ENCODE measurements around the gene SMURF1.
"Not testable (repeated sequence)": the region's sequence is repeated elsewhere in the genome, so short reads cannot be mapped to it uniquely, and the experiment has no call there.

Gene SMURF1

DNA sequence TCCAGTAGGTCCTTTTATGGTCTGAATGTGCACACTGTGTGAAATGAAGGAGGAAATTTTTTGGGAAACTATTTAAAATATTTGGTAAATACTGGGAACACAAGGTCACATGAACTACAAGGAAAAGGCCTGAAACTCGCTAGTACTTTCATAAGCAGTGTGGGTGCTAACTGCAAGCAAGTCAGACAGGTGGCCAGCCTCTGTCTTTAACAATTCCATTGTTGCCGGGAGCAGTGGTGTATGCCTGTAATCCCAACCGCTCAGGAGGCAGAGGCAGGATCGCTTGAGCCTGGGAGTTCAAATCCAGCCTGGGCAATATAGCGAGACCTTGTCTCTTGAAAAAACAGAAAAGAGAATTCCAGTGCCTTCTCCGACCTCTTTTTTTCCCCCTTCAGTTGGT lies 37.5 kb downstream of the SMURF1 start:
- DNase-seq (ENCODE audit: low read depth) = no peak
- H3K4me3 ChIP-seq (ENCODE audit: low read length) = no peak overlapping the region
- TF ChIP-seq, protein P1, sequence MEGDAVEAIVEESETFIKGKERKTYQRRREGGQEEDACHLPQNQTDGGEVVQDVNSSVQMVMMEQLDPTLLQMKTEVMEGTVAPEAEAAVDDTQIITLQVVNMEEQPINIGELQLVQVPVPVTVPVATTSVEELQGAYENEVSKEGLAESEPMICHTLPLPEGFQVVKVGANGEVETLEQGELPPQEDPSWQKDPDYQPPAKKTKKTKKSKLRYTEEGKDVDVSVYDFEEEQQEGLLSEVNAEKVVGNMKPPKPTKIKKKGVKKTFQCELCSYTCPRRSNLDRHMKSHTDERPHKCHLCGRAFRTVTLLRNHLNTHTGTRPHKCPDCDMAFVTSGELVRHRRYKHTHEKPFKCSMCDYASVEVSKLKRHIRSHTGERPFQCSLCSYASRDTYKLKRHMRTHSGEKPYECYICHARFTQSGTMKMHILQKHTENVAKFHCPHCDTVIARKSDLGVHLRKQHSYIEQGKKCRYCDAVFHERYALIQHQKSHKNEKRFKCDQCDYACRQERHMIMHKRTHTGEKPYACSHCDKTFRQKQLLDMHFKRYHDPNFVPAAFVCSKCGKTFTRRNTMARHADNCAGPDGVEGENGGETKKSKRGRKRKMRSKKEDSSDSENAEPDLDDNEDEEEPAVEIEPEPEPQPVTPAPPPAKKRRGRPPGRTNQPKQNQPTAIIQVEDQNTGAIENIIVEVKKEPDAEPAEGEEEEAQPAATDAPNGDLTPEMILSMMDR (IDR thresholded peaks at IDR 0.05; ENCODE audit: insufficient read depth, low read depth, low read length, missing control alignments) = no peak

DNA sequence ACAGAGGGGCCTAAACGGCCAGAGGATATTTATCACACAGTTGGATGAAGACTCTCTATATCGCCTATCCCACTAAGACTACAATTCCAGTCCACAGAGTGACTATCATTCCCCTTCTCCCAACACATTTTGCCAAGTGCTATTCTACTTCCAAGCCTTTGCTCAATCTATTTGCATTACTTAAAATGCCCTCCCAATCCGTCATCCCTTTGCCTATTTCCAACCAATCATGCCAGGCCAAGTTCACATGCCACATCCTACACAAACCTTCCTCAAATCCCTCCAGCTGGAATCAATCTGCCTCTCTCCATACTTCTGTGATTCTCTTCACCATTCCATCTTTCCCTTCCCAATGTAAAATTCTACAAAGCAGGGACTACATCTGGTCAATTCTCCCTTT lies 38.2 kb downstream of the SMURF1 start:
- no peak overlapping the region for H3K4me3 ChIP-seq (ENCODE audit: low read length)
- DNase-seq (ENCODE audit: low read depth) = no peak
- TF ChIP-seq, protein P1 (IDR thresholded peaks at IDR 0.05; ENCODE audit: insufficient read depth, low read depth, low read length, missing control alignments) = no peak

DNA sequence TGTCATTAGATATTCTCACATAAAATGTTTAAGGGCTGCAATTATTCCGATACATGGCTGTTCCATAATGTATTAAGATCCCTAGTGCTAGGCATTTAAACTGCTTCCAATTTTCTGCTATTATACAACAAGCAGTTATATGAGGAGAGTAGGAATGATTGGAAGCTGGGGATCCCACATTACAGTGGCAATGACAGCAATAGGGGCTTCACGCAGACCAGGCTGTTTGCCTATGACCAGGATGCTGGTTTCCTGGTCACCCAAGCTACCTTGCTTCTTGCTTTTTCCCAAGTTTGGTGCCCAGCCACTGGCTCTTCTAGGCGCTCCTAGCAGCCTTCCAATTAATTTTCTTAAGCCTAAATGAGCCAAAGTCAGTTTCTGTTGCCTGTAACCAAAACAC lies 39.3 kb downstream of the SMURF1 start:
- TF ChIP-seq, protein P1 (IDR thresholded peaks at IDR 0.05; ENCODE audit: insufficient read depth, low read depth, low read length, missing control alignments) = no peak
- H3K4me3 ChIP-seq (ENCODE audit: low read length) = no peak overlapping the region
- no peak for DNase-seq (ENCODE audit: low read depth)

DNA sequence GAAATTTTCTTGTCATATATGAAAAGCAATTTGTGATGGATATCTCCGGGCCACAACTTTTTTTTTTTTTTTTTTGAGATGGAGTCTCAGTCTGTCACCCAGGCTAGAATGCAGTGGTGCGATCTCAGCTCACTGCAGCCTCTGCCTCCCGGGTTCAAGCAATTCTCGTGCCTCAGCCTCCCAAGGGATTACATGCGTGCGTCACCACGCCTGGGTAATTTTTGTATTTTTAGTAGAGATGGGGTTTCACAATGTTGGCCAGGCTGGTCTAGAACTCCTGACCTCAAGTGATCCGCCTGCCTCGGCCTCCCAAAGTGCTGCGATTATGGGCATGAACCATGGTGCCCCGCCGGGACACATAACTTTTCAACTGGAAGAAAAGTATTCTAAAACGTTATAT lies 40.1 kb downstream of the SMURF1 start:
- H3K4me3 ChIP-seq (ENCODE audit: low read length); DNase-seq (ENCODE audit: low read depth): not testable (repeated sequence)

DNA sequence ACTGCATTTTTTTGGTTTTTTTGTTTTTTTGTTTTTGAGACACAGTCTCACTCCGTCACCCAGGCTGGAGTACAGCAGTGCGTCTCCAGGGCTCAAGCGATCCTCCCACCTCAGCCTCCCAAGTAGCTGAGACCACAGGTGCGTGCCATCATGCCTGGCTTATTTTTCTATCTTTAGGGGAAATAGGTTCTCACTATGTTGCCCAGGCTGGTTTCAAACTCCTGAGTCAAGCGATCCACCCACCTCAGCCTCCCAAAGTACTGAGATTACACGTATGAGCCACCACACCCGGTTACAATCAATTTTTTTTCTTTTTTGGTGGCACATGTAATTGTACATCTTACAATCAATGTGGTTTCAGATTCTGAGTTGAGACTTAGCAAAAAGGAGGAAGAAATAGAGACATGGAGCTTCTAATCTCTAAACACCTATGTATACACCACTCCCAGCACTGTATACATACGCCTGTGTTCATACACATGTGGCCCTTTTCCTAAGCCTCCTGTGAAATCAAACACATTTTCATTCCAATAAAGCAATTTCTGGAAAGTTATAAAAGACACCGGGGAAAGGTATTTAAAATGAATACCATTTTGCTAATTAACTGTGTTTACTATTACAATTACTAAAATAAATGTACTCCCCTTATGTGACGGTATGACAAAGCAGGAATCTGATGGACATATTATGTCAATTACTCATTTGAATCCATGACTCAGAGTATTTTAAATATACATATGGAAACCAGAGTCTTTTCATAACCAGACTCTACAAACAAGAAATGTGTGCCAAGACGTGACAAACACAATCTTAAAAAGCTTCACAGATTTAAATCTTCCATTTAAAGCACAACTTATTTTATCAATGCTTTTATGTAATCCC lies 40.9 kb downstream of the SMURF1 start:
- peak; percentile 85 for DNase-seq (ENCODE audit: low read depth)
- no peak overlapping the region for H3K4me3 ChIP-seq (ENCODE audit: low read length)
- TF ChIP-seq, protein P1 (IDR thresholded peaks at IDR 0.05; ENCODE audit: insufficient read depth, low read depth, low read length, missing control alignments) = no peak

DNA sequence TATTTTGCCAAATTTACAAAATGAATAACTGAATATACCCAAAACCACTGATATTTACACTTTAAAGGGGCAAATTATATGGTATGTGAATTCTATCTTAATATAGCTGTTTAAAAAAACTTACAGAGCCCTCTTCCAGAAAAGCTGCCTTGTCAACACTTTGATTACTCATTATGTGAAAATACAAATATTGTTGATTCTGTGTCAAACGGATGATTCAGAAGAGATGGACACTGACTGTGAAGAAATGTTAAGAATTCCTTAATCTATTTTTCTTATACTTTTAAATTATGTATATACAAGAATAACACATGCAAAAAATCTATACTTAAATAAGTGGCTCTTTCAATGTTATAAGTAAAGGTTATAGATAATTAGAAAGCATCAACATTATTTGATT lies 41.5 kb downstream of the SMURF1 start:
- TF ChIP-seq, protein P1 (IDR thresholded peaks at IDR 0.05; ENCODE audit: insufficient read depth, low read depth, low read length, missing control alignments) = no peak
- no peak overlapping the region for H3K4me3 ChIP-seq (ENCODE audit: low read length)
- DNase-seq (ENCODE audit: low read depth) = peak; percentile 65

DNA sequence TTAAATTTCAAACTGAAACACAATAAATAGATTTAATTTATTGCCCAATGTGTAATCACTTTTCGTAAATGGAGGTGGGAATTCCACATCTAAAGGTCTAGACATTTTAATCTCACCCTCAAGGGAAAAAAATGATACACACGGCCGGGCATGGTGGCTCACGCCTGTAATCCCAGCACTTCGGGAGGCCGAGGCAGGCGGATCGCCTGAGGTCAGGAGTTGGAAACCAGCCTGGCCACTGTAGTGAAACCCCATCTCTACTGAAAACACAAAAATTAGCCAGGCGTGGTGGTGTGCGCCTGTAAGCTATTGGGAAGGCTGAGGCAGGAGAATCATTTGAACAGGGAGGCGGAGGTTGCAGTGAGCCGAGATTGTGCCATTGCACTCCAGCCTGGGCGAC lies 42.4 kb downstream of the SMURF1 start:
- not testable (repeated sequence) for H3K4me3 ChIP-seq (ENCODE audit: low read length); DNase-seq (ENCODE audit: low read depth)

DNA sequence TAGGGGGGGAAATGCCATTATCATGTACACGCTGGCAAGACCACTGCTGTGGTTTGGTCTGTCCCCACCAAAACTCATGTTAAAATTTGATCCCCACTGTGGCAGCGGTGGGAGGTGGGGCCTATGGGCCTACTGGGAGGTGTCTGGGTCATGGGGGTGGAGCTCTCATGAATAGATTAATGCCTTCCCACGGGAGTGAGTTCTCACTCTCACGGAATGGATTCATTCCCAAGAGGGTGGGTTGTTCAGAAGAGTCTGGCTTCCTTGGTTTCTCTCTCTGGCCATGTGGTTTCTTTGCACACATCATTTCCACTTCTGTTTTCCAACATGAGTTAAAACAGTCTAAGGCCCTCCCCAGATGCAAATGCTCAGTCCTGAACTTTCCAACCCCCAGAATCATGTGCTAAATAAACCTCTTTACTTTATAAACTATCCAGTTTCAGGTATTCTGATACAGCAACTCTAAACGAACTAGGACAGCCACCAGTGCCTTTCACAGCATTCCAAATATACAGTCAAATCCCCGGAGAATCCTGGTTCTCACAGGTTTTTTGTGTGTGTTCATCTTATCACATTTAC lies 44.3 kb downstream of the SMURF1 start:
- H3K4me3 ChIP-seq (ENCODE audit: low read length) = no peak overlapping the region
- DNase-seq (ENCODE audit: low read depth) = peak; percentile 13
- TF ChIP-seq, protein P1 (IDR thresholded peaks at IDR 0.05; ENCODE audit: insufficient read depth, low read depth, low read length, missing control alignments) = no peak

Data from epithelial cell of esophagus (primary cell).